ENCODE data around the gene ZFAND3.
"Not testable (repeated sequence)": the region's sequence is repeated elsewhere in the genome, so short reads cannot be mapped to it uniquely, and the experiment has no call there.

ZFAND3 gene

GRCh38 chr6:37889051-37889450 is 69.5 kb downstream of the ZFAND3 start:
- in situ Hi-C loops (cut with HindIII; ENCODE audit: low sequenced_read_pairs) = no loop called here

DNA sequence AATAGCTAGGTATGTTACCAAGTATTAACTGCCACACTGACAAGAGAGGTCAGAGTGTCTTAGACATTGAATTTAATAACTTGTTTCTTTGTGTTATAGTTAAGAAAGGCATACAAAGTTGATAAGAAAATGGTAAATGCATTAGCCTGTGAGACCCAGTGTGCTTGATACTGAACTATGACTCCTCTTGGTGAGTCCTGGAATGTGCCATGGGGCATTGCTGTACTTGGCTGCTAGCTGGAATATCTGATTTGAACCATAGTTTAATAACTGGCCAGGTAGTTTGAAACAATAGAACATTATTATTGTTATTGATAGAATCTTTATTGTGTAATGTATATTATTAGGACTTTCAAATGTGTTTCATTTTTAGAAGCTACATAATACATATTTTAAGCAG is 70.0 kb downstream of the ZFAND3 start:
- in situ Hi-C loops (cut with HindIII; ENCODE audit: low sequenced_read_pairs) = no loop called here

DNA sequence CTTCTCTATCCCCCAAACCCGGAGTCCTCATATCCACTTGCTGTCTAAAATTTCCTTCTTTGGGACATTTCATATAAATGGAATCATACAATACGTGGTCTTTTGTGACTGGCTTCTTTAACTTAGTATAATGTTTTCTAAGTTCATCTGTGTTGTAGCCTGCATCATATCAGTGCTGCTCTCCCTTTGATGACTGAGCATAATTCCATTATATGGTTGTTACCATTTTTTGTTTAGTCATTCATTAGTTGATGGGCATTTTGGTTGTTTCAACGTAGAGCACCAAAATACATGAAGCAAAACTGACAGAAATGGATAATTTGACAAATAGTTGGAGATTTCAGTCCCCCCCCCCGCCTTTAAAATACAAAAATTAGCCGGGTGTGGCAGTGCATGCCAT is 71.5 kb downstream of the ZFAND3 start:
- in situ Hi-C loops (cut with HindIII; ENCODE audit: low sequenced_read_pairs) = no loop called here

- in situ Hi-C loops (cut with HindIII; ENCODE audit: low sequenced_read_pairs) = no loop called here
Observed at GRCh38 chr6:37893257-37893656, 73.7 kb downstream of the ZFAND3 start.

GRCh38 chr6:37893734-37894133 is 74.2 kb downstream of the ZFAND3 start:
- in situ Hi-C loops (cut with HindIII; ENCODE audit: low sequenced_read_pairs) = not testable (repeated sequence)

DNA sequence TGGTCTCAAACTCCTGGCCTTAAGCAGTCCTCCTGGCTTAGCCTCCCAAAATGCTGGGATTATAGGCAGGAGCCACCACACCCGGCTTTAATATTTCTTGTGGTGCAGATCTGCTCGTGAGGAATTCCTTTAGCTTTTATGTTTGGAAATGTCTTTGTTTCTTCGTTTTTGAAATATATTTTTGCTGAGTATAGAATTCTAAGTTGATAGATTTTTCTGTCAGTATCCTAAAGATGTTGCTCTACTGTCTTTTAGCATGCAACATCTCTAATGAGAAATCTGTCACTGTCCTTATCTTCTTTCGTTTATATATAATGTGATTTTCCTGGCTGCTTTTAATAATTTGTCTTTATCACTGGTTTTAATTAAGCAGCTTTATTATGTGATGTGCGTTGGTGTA is 75.1 kb downstream of the ZFAND3 start:
- in situ Hi-C loops (cut with HindIII; ENCODE audit: low sequenced_read_pairs) = no loop called here

DNA sequence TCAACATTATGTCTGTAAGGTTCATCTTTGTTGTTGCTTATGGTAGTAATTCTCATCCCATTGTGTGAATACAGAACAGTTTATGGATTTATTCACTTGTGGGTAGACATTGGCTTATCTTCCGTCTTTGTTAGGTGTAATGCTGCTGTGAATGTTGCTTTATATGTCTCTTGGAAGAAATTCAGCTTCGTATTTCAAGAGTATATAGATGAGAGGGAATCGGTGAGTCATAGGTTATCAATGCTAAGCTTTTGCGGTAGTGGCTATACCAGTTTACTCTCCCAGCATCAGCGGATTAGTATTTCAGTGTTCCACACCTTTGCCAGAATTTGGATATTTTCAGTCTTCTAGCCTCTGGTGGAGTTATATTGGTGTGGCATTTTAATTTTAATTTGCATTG is 77.8 kb downstream of the ZFAND3 start:
- in situ Hi-C loops (cut with HindIII; ENCODE audit: low sequenced_read_pairs) = no loop called here

GRCh38 chr6:37897818-37898515 is 78.4 kb downstream of the ZFAND3 start:
- in situ Hi-C loops (cut with HindIII; ENCODE audit: low sequenced_read_pairs) = no loop called here

DNA sequence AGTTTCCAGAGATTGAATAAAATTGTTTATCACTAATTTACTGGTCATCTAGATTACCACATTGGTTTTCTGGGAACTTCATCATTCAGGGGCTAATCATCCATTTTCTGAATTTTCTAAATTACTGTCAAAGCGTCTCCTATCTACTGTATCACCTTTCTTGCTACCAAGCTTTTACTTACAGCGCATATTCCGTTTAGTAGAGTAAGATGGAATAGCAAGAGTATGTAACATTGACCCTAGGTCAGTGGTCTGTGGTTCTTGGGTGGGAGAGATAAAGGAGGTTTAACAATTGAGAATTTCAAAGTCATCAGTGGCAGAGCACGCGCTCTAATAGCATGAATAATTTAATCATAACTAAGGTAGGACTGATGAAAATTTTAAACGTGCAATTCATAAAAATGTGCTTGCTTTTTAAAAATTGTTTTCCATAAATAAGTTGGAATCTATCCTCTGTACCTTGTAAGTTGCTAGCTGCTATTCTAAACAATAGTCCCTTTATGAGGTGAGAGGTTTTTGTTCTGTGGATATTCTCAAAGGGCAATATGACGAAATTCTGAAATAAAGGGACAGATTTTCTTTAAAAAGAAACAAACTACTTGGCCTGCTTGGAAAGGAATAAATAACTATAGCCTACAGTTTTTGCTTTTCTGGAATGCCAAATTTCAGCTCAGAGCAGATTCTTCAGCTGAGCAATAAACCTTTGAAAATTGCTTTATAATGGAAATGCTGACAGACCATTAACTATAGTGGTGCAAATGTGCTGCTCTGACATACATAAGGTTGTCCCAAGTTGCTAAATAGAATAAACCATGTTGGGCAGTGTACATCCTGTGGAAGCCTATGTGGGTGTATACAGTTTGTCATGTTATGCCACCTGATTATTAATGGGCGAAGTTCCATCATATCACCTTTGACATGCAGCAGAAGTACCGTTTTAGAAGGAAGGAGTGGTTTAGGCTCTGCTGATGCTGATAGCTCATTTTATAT is 84.1 kb downstream of the ZFAND3 start:
- in situ Hi-C loops (cut with HindIII; ENCODE audit: low sequenced_read_pairs) = loop anchor here (5.0 kb wide), 1 partner anchor 81 kb away; no protein-coding TSS in a partner anchor

DNA sequence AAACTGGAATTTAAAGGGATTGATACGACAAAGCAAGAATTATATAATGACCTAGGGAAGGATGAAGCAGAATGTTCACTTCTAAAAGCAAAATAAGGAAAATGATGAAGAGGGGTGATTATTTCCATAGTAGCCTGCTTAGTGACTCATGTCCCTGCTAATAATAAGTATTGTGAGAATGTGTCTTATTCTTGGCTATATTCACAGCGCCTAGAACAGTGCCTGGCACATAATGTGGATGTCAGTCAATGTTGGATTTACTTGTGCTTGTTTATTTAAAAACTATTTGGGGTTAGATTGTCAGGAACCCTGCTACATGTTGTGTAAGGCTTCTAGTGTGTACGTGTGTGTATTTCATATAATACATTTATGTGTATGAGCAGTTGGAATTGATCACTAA is 85.1 kb downstream of the ZFAND3 start:
- in situ Hi-C loops (cut with HindIII; ENCODE audit: low sequenced_read_pairs) = loop anchor here (5.0 kb wide), 1 partner anchor 82 kb away; no protein-coding TSS in a partner anchor

DNA sequence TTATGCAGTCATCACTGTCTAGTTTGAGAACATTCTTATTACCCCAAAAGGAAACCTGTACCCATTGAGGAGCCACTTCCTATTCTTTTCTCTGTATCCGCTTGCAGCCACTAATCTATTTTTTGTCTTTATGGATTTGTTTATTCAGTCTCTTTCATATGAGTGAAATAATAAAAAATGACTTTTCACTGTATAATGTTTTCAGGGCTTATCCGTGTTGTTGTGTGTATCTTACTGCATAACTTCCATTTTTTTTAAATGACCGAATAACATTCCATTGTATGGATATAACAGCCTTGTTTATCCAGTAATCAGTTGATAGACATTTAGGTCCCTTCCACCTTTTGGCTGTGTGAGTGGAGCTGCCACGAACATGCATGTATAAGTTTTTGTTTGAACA is 86.6 kb downstream of the ZFAND3 start:
- in situ Hi-C loops (cut with HindIII; ENCODE audit: low sequenced_read_pairs) = no loop called here

- in situ Hi-C loops (cut with HindIII; ENCODE audit: low sequenced_read_pairs) = no loop called here
Observed at GRCh38 chr6:37910998-37911397, 91.5 kb downstream of the ZFAND3 start.

- in situ Hi-C loops (cut with HindIII; ENCODE audit: low sequenced_read_pairs) = no loop called here
Observed at GRCh38 chr6:37913210-37913609, 93.7 kb downstream of the ZFAND3 start.

GRCh38 chr6:37915463-37915862 is 95.9 kb downstream of the ZFAND3 start:
- in situ Hi-C loops (cut with HindIII; ENCODE audit: low sequenced_read_pairs) = no loop called here

GRCh38 chr6:37916149-37916548 is 96.6 kb downstream of the ZFAND3 start:
- in situ Hi-C loops (cut with HindIII; ENCODE audit: low sequenced_read_pairs) = no loop called here

DNA sequence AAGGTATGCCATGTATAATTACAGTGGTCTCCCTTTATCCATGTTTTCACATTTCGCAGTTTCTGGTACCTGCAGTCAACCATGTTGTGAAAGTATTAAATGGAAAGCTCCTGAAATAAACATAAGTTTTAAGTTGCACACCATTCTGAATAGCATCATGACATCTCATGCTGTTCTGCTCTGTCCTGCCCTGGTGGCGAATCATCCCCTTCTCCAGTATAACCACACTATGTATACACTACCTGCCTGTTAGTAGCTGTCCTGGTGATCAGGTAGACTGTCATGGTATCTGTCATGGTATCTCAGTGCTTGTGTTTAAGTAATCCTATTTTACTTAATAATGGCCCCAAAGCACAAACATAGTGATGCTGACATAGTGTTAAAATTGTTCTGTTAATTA is 97.1 kb downstream of the ZFAND3 start:
- in situ Hi-C loops (cut with HindIII; ENCODE audit: low sequenced_read_pairs) = no loop called here

DNA sequence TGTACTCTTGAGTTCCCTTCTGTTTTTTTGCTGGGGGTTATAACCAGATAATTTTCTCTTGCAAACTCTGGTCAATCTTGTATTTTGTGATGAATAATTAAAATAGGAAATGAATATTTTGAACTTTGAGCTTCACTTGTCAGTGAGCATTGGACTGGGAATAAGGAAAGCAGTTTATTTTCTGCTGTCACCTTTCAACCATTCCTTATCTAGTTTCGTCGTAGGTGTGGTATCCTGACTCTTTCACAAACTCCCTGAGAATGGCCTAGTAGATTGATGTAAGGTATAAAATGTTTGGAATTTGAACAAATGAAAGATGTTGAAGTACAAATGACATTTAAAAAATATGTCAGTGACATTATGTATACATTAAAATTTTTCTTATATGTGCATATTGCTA is 98.0 kb downstream of the ZFAND3 start:
- in situ Hi-C loops (cut with HindIII; ENCODE audit: low sequenced_read_pairs) = no loop called here

DNA sequence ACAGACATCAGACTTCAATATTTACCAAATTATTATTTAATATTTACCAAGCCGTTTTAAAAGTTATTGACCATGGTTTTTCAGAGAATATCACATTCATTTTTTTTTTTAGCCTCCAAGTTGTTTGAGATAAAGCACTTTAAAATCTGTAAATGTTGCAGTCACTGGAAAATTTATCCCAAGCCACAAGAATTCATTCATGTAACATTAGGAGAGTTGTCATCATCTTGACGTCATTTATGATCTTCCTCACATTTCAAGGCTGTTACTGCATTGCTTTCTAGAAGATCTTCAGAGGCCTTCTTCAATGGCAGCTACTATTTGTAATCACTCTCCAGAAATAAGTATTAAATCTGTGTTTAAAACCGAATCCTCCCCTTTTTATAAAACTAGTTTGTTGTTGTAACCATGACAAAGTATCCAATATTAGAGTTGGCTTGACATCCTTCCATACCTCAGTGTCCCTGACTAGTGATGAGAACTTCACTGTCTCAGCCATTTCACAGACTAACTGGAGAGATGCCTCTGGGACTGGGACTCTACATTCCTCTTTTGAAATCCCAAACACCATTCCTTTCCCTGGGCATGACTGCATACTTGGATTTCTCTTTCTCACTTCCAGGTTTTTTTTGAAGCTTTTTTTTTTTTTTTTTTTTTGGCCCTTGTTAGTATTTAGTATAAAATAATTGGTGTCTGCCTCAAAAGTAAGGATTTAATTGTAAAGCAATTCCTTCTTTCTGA is 100.1 kb downstream of the ZFAND3 start:
- in situ Hi-C loops (cut with HindIII; ENCODE audit: low sequenced_read_pairs) = no loop called here

DNA sequence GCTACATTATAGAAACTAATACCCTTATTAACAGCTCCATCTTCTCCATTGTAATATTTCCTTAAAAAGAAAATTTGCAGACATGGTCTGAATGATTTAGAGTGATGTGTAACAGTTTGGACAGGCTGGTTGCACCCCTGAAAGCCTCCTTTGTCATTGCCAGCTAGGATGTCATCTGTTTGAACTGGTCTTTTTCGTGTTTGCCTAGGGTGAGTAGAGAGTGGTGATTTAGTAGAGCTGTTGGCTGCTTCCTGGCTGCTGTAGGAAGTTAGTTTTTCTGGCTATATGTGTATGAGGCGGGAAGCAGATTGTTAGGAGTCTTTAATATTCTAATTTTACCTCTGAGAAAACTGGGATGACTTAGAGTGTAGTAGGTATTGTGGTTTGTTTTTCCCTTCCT is 101.1 kb downstream of the ZFAND3 start:
- in situ Hi-C loops (cut with HindIII; ENCODE audit: low sequenced_read_pairs) = no loop called here

DNA sequence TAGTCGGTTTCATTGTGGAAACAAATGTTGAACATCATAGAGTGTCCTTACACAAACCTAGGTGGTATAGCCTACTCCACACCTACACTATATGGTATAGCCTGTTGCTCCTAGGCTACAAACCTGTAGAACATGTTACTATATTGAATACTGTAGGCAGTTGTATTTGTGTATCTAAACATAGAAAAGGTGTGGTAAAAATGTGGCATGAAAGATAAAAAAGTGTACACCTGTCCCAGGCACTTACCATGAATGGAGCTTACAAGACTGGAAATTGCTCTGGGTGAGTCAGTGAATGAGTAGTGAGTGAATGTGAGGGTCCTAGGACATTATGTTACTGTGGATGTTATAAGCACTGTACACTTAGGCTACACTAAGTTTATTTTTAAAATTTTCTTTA is 103.0 kb downstream of the ZFAND3 start:
- in situ Hi-C loops (cut with HindIII; ENCODE audit: low sequenced_read_pairs) = no loop called here

DNA sequence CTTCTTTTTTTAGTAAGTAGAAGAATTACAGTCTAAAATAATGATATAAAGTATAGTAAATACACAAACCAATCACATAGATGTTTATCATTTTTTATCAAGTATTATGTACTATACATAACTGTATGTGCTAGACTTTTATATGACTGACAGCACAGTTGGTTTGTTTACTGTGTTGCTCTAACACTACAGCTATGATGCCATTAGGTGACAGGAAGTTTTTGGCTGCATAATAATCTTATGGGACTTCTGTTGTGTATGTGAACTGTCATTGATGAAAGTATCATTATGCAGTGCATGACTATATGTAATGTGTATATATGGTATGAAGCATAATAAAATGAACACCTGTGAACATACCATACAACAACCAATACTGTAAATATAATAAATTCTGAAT is 104.0 kb downstream of the ZFAND3 start:
- in situ Hi-C loops (cut with HindIII; ENCODE audit: low sequenced_read_pairs) = no loop called here
